Kidney (tissue), 14 donors: ENCODE measurements around the gene RUVBL1. TPM values are rescaled to one million over a fixed set of nuclear protein-coding genes. Genes with fewer than 3 reads are reported as not detected.
A peak's percentile ranks its signal among the peaks of the same experiment; 100 is the strongest.

Experiments
- DNase-seq, 5 donors: peaks; one replicate each; pipeline ENCODE4 v3.0.0-alpha.2; 2013 to 2020
- FAIRE-seq: peaks from 2 replicates; lab custom pipeline; 2012; peaks lifted over from hg19 to GRCh38; lab: Jason Lieb, UNC
- H3K27ac ChIP-seq, 2 donors: one replicate each; pipeline ENCODE4 v1.7.0; 2013; ENCODE audit warnings: low read depth in 2 of 2, low read length in 2 of 2, inconsistent platforms in 1 of 2
- H3K27me3 ChIP-seq: one replicate; pipeline ENCODE4 v1.7.1; 2013; ENCODE audit warnings: low read length, inconsistent platforms; ENCODE audit not compliant: control insufficient read depth, insufficient read depth
- H3K36me3 ChIP-seq, 3 donors: one replicate each; pipeline versions ENCODE4 v1.7.0 to v1.7.1; 2013; ENCODE audit warnings: low read length in 3 of 3, control low read depth in 1 of 3, inconsistent platforms in 1 of 3; ENCODE audit not compliant: insufficient read depth in 3 of 3, control insufficient read depth in 2 of 3
- H3K4me1 ChIP-seq, 3 donors: one replicate each; pipeline versions ENCODE4 v1.7.0 to v1.7.1; 2013; ENCODE audit warnings: low read length in 3 of 3, inconsistent platforms in 1 of 3, low read depth in 1 of 3; ENCODE audit not compliant: control insufficient read depth in 2 of 3, insufficient read depth in 2 of 3
- H3K4me3 ChIP-seq, 3 donors: one replicate each; pipeline versions ENCODE4 v1.7.0 to v1.8.1; 2013; ENCODE audit warnings: low read length in 3 of 3, control low read depth in 1 of 3, inconsistent platforms in 1 of 3
- H3K9ac ChIP-seq, 3 donors: one replicate each; pipeline versions ENCODE4 v1.7.0 to v1.7.1; 2013; ENCODE audit warnings: low read length in 3 of 3, control low read depth in 1 of 3, inconsistent platforms in 1 of 3
- H3K9me3 ChIP-seq, 3 donors: one replicate each; pipeline versions ENCODE4 v1.7.0 to v1.7.1; 2013; ENCODE audit warnings: low read length in 3 of 3, control low read depth in 1 of 3, inconsistent platforms in 1 of 3; ENCODE audit not compliant: control insufficient read depth in 2 of 3, insufficient read depth in 1 of 3
- intact Hi-C: fragments of 100-400 bp; cut with DNase I; formaldehyde crosslinking; loops from one replicate; pipeline ENCODE4 v1.11.1; 2022
- polyA plus RNA-seq: library from polyadenylated mRNA; stranded (reverse); fragments of 350-450 nt; fragmentation: Illumina TruSeq; extraction: RNeasy Lipid Tissue Mini Kit (QIAGEN cat#74804); gene quantifications from one replicate; pipeline ENCODE4 v1.2.3, GENCODE V29; 2014; ENCODE audit warnings: low read depth, low replicate concordance; ENCODE audit not compliant: insufficient read depth
- total RNA-seq: library from RNA; stranded (reverse); fragmentation: NEBNext Ultra II Directional; extraction: Animal tissue kit (Norgen Biotek cat#: 25700); gene quantifications from one replicate; pipeline ENCODE4 v1.2.1, GENCODE V29; 2021
- TF ChIP-seq, protein P1 (sequence below): IDR thresholded peaks from 3 replicates; pipeline ENCODE4 v1.5.1; 2012; ENCODE audit warnings: mild to moderate bottlenecking, moderate library complexity, borderline replicate concordance; ENCODE audit not compliant: insufficient read depth; ENCODE audit errors: extremely low read depth
- donor health status: control.
- donor health status: control.
- donor health status: control.
- donor health status: control.
- donor health status: control.
- donor health status: DM: yes; HTN: yes; CAD: no.
- donor health status: Normal renal cell carcinoma (clear cell type).

Gene RUVBL1
- total and polyA plus RNA-seq, 2 donors from 2014 or later, result 32.7 to 41.9 TPM

DNA sequence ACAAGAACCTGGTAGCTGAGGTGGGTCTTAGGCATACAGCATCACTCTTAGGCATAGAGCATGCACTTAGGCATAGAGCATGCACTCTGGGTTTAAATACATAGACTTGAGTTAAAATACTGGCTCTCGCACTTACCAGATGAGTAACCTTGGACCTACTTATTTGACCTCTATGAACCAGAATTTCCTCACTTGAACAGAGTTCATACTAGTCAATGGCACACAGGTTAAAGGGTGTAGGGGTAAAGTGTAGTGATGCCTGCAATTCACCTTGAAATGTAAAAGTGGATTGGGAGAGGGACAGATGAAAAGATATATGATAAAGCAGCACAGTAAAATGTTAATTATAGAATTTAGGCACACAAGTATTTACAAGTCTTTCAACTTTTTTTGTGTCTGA, 1.6 kb downstream of the RUVBL1 start:
- FAIRE-seq, result no peak
- Histone ChIP-seq H3K4me3 (no peak overlapping the region), H3K27me3 (no peaks in the 10 kb centered on the region), H3K4me1 (peaks cover 0 to 6% (median 2%) of the 10 kb centered on the region in 3 donors), H3K9me3 (no peaks in the 10 kb centered on the region), H3K36me3 (no peaks in the 10 kb centered on the region), H3K9ac (no peak overlapping the region), H3K27ac (no peak overlapping the region)
- DNase-seq, result no peak
- TF ChIP-seq, protein P1, sequence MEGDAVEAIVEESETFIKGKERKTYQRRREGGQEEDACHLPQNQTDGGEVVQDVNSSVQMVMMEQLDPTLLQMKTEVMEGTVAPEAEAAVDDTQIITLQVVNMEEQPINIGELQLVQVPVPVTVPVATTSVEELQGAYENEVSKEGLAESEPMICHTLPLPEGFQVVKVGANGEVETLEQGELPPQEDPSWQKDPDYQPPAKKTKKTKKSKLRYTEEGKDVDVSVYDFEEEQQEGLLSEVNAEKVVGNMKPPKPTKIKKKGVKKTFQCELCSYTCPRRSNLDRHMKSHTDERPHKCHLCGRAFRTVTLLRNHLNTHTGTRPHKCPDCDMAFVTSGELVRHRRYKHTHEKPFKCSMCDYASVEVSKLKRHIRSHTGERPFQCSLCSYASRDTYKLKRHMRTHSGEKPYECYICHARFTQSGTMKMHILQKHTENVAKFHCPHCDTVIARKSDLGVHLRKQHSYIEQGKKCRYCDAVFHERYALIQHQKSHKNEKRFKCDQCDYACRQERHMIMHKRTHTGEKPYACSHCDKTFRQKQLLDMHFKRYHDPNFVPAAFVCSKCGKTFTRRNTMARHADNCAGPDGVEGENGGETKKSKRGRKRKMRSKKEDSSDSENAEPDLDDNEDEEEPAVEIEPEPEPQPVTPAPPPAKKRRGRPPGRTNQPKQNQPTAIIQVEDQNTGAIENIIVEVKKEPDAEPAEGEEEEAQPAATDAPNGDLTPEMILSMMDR, result no peak
- intact Hi-C loops, result no loop called here

DNA sequence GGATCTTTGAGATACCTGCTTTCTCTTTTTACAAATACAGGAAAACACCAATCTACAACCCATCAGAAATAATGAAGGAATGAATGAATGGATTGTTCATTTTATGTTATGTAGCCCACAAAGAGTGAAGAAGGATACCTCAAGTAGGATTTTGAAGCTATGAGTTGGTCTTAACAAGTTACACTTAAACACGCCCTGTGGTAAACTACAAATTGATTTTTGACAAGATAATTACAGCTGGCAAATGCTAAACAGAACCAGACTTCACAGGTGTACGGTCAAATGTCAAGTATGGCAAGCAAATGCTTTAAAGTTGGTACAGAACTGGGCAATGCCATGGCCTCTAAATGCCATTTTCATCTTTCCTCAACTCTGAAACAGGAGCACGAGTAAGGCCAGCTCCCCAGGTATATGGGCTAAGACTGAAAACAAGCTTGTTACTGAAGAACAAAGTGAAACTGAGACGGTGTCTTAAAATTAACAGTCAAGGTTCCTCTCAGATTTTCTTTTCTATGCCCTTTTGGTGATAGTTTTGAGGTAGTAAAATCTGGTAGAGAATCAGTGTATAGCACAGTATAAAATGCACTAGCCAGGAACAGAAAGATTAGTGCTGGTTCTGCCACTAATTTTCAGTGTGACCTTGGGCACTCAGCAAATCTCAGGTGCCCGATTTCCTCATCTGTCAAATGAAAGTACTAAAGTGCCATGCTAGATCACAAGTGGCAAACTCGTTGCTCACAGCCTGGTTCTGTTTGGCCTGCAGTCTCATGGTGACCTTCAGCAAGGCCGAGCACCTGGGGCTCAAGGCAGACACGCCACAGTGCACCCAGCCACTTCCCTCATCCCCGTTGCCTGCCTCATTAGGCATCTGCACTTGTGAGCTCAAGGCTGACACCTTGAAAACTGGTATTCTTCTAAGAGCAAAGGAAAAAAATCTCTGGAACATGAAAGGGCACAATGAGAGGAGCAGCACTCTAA, 9.5 kb downstream of the RUVBL1 start:
- H3K9me3 ChIP-seq, result no peaks in the 10 kb centered on the region
- peak in 3 of 5 donors; percentile 18 to 76 (median 37) for DNase-seq
- intact Hi-C loops, result no loop called here
- H3K27ac ChIP-seq, result peak overlapping the region; percentile 18
- TF ChIP-seq, protein P1, result no peak
- H3K9ac ChIP-seq, result no peak overlapping the region
- peaks cover 0 to 4% (median 3%) of the 10 kb centered on the region in 3 donors for H3K4me1 ChIP-seq
- FAIRE-seq, result no peak
- peaks cover 6 to 8% (median 8%) of the 10 kb centered on the region in 3 donors for H3K36me3 ChIP-seq
- H3K4me3 ChIP-seq, result no peak overlapping the region
- no peaks in the 10 kb centered on the region for H3K27me3 ChIP-seq

DNA sequence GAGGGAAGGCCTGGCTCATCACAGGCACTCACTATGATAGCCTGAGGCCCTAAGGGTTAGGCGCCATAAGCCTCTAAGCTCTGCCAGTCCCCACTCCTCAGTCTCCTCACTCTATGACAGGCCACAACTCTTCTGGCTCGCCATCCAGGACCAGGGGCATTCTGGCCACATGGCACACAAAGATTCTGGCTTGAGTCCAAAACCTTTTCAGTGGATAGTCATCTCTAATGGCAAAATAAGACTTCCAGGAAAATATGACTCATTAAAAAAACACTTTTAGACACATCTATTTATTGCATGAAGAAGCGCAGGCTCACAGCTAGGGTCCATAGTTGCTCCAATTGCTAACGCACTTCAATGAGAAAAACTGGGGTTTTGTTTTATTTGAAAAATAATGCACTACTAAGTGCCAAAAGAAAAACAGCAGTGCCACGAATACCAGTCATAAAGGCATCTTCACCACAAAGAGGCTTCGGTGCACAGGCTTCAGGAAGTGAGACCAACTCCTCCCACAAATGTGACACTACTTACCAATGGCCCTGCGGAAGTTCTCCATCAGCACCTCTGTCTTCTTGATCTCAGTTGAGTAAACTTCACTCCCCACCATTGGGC, 11.1 kb downstream of the RUVBL1 start:
- peaks cover 6 to 8% (median 8%) of the 10 kb centered on the region in 3 donors for H3K36me3 ChIP-seq
- peaks cover 0 to 4% (median 3%) of the 10 kb centered on the region in 3 donors for H3K4me1 ChIP-seq
- TF ChIP-seq, protein P1, result no peak
- no peaks in the 10 kb centered on the region for H3K9me3 ChIP-seq
- no peak overlapping the region for H3K9ac ChIP-seq
- FAIRE-seq, result no peak
- no peak for DNase-seq
- intact Hi-C loops, result no loop called here
- H3K27ac ChIP-seq, result no peak overlapping the region
- no peak overlapping the region for H3K4me3 ChIP-seq
- H3K27me3 ChIP-seq, result no peaks in the 10 kb centered on the region
